Measurements from ENCODE around the gene ZDHHC20.
A peak's percentile ranks its signal among the peaks of the same experiment; 100 is the strongest.

ZDHHC20 gene

GRCh38 chr13:21328836-21329477, 130.1 kb downstream of the ZDHHC20 start:
- no peak overlapping the region for H3K4me3 ChIP-seq (ENCODE audit: low read length)
- no peaks in the 10 kb centered on the region for H3K9me3 ChIP-seq (ENCODE audit: insufficient read depth, low read length)
- no peaks in the 10 kb centered on the region for H3K36me3 ChIP-seq (replicated peaks; ENCODE audit: low read depth, low read length)
- peaks cover 67% of the 10 kb centered on the region for H3K4me1 ChIP-seq (ENCODE audit: low read length)
- H2AFZ ChIP-seq (ENCODE audit: low read depth, low read length): no peak overlapping the region
- no peak for TF ChIP-seq EZH2phosphoT487 (IDR thresholded peaks at IDR 0.05; ENCODE audit: low read depth)
- TF ChIP-seq CTCF (IDR thresholded peaks at IDR 0.05; ENCODE audit: low read depth, low read length): no peak
- no peaks in the 10 kb centered on the region for H3K27me3 ChIP-seq (ENCODE audit: low read depth, low read length)
- peak overlapping the region; percentile 69 for H3K4me2 ChIP-seq (ENCODE audit: low read length)
- no peak overlapping the region; the same call in 1 of the 2 replicates for H3K9ac ChIP-seq (ENCODE audit: low read length)
- no peaks in the 10 kb centered on the region for H3K79me2 ChIP-seq (ENCODE audit: low read length)
- H4K20me1 ChIP-seq (ENCODE audit: insufficient read depth, low read length): no peaks in the 10 kb centered on the region
- no peak overlapping the region for H3K27ac ChIP-seq (ENCODE audit: low read length)

- Histone ChIP-seq H4K20me1 (ENCODE audit: insufficient read depth, low read length) (no peaks in the 10 kb centered on the region), H3K79me2 (ENCODE audit: low read length) (no peaks in the 10 kb centered on the region), H3K36me3 (replicated peaks; ENCODE audit: low read depth, low read length) (no peaks in the 10 kb centered on the region), H3K9me3 (ENCODE audit: insufficient read depth, low read length) (no peaks in the 10 kb centered on the region), H2AFZ (ENCODE audit: low read depth, low read length) (no peak overlapping the region), H3K4me3 (ENCODE audit: low read length) (no peak overlapping the region), H3K9ac (ENCODE audit: low read length) (no peak overlapping the region), H3K4me1 (ENCODE audit: low read length) (peaks cover 72% of the 10 kb centered on the region), H3K27ac (ENCODE audit: low read length) (no peak overlapping the region), H3K4me2 (ENCODE audit: low read length) (peak overlapping the region; percentile 69), H3K27me3 (ENCODE audit: low read depth, low read length) (no peaks in the 10 kb centered on the region)
- TF ChIP-seq CTCF (IDR thresholded peaks at IDR 0.05; ENCODE audit: low read depth, low read length): no peak
- no peak for TF ChIP-seq EZH2phosphoT487 (IDR thresholded peaks at IDR 0.05; ENCODE audit: low read depth)
Observed at GRCh38 chr13:21328201-21328600, 130.9 kb downstream of the ZDHHC20 start.

DNA sequence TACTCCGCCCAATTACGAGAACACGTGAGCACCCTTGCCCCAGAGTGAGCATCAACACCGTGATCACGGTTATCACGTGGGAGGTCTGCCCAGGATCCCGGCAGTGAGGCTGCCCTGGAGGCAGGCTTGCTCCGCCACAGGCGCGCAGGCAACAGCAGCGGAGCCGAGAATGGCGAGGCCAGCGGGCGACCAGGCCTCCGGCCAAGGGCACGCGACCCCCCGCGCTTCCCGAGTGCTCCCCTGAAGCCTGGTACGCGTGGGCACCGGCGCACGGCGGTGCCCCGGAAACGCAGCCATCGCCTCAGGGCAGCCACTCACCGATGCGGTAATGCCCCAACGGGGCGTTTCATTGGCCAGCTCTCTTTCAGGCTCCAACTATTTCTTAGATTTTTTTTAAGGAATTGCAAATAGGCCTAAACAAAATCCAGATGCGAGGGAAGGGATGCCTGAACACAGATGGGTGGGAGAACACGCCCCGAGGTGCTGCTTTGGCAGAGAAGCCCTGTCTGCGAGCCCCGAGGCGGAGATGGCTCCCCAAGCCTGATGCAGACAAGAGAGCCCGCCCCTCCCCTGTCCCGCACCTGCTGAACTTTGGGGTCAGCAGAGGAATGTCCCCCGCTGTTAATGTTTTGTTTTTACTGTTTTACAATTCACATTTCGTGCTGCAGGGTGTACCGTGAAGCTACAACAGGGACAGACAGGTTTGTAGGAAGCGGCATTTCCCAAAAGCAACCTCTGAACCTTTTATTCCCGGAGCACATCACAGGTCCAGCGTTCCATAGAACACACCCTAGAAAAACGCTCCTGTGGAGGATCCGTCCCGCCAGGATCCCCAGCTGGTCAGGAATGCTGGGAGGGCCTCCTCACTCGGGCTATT, 132.7 kb downstream of the ZDHHC20 start:
- no peaks in the 10 kb centered on the region for H3K9me3 ChIP-seq (ENCODE audit: insufficient read depth, low read length)
- H3K4me1 ChIP-seq (ENCODE audit: low read length): peaks cover 71% of the 10 kb centered on the region
- H2AFZ ChIP-seq (ENCODE audit: low read depth, low read length): peak overlapping the region; percentile 92
- no peaks in the 10 kb centered on the region for H3K27me3 ChIP-seq (ENCODE audit: low read depth, low read length)
- no peak for TF ChIP-seq EZH2phosphoT487 (IDR thresholded peaks at IDR 0.05; ENCODE audit: low read depth)
- TF ChIP-seq CTCF (IDR thresholded peaks at IDR 0.05; ENCODE audit: low read depth, low read length): no peak
- H3K4me2 ChIP-seq (ENCODE audit: low read length): peak overlapping the region; percentile 56
- H3K9ac ChIP-seq (ENCODE audit: low read length): peak overlapping the region; percentile 46
- no peaks in the 10 kb centered on the region for H3K79me2 ChIP-seq (ENCODE audit: low read length)
- peak overlapping the region; percentile 7 for H3K27ac ChIP-seq (ENCODE audit: low read length)
- H4K20me1 ChIP-seq (ENCODE audit: insufficient read depth, low read length): no peaks in the 10 kb centered on the region
- H3K4me3 ChIP-seq (ENCODE audit: low read length): peak overlapping the region; percentile 71
- no peaks in the 10 kb centered on the region for H3K36me3 ChIP-seq (replicated peaks; ENCODE audit: low read depth, low read length)

- H3K36me3 ChIP-seq (replicated peaks; ENCODE audit: low read depth, low read length): no peaks in the 10 kb centered on the region
- H3K27ac ChIP-seq (ENCODE audit: low read length): peak overlapping the region; percentile 77
- H3K27me3 ChIP-seq (ENCODE audit: low read depth, low read length): no peaks in the 10 kb centered on the region
- peak overlapping the region; percentile 56 for H3K4me2 ChIP-seq (ENCODE audit: low read length)
- peak overlapping the region; percentile 46; the same call in 1 of the 2 replicates for H3K9ac ChIP-seq (ENCODE audit: low read length)
- peak overlapping the region; percentile 71 for H3K4me3 ChIP-seq (ENCODE audit: low read length)
- H3K9me3 ChIP-seq (ENCODE audit: insufficient read depth, low read length): no peaks in the 10 kb centered on the region
- H3K4me1 ChIP-seq (ENCODE audit: low read length): peaks cover 55% of the 10 kb centered on the region
- no peaks in the 10 kb centered on the region for H4K20me1 ChIP-seq (ENCODE audit: insufficient read depth, low read length)
- no peaks in the 10 kb centered on the region for H3K79me2 ChIP-seq (ENCODE audit: low read length)
- H2AFZ ChIP-seq (ENCODE audit: low read depth, low read length): peak overlapping the region; percentile 33; the same call in 1 of the 2 replicates
- TF ChIP-seq EZH2phosphoT487 (IDR thresholded peaks at IDR 0.05; ENCODE audit: low read depth) (no peak), CTCF (IDR thresholded peaks at IDR 0.05; ENCODE audit: low read depth, low read length) (no peak)
Observed at GRCh38 chr13:21324803-21325202, 134.3 kb downstream of the ZDHHC20 start.

Measured in OCI-LY3 (cell line).